Transverse colon (tissue), 4 donors: ENCODE results near the gene C1QTNF1. TPM values are rescaled to one million over a fixed set of nuclear protein-coding genes. Genes with fewer than 3 reads are reported as not detected.

Source experiments
- DNase-seq: peaks from one replicate; pipeline ENCODE4 v3.0.0-alpha.2; 2019
- H3K27ac ChIP-seq, 4 donors: fragments of 200-600 bp; sonication (generic); 2 replicates each; pipeline ENCODE4 v1.5.1; 2016 to 2018; ENCODE audit warnings: inconsistent platforms in 4 of 4
- H3K27me3 ChIP-seq: fragments of 200-600 bp; sonication (generic); 2 replicates; pipeline ENCODE4 v1.5.1; 2017; ENCODE audit warnings: inconsistent platforms
- H3K36me3 ChIP-seq, 4 donors: fragments of 200-600 bp; sonication (generic); 2 replicates each; pipeline ENCODE4 v1.5.1; 2017 to 2019; ENCODE audit warnings: inconsistent platforms in 4 of 4
- H3K4me1 ChIP-seq, 4 donors: fragments of 200-600 bp; sonication (generic); 2 replicates each; pipeline ENCODE4 v1.5.1; 2017 to 2020; ENCODE audit warnings: inconsistent platforms in 4 of 4
- H3K4me3 ChIP-seq, 4 donors: fragments of 200-600 bp; sonication (generic); 1 replicate in 1 of 4; 2 replicates in 3 of 4; pipeline versions ENCODE4 v1.5.1 to v1.6.1; 2017 to 2019; ENCODE audit warnings: inconsistent platforms in 4 of 4
- H3K9me3 ChIP-seq, 2 donors: fragments of 200-600 bp; sonication (generic); 2 replicates each; pipeline ENCODE4 v1.5.1; 2017 to 2019; ENCODE audit warnings: inconsistent platforms in 2 of 2
- EP300 ChIP-seq: sonication (generic); formaldehyde crosslinking; IDR thresholded peaks from one replicate; pipeline ENCODE4 v1.6.1; 2017; ENCODE audit warnings: antibody characterized with exemption, low read depth
- POLR2A ChIP-seq: fragments of 450-650 bp; IDR thresholded peaks from one replicate; pipeline ENCODE4 v1.6.1; 2016; ENCODE audit warnings: antibody characterized with exemption, mild to moderate bottlenecking, moderate library complexity
- POLR2AphosphoS5 ChIP-seq, 3 donors: sonication (generic); formaldehyde crosslinking; IDR thresholded peaks; one replicate each; pipeline ENCODE4 v1.6.1; 2016; ENCODE audit warnings: antibody characterized with exemption in 3 of 3
- WGBS, 2 donors: methylation state at CpG; one replicate each; pipeline ENCODE4 v1.1.5; 2018; ENCODE audit warnings: low coverage in 1 of 2; 5-methylcytosine and 5-hydroxymethylcytosine counted together
- in situ Hi-C, 4 donors: fragments of 200-750 bp; cut with MboI; loops; one replicate each; pipeline versions ENCODE4 v1.15.0 to v1.15.1; 2017; ENCODE audit warnings: low sequenced_read_pairs in 3 of 4, low pct_ligation_motif_present in 1 of 4, low pct_unique_long_range_greater_than_20kb in 1 of 4
- intact Hi-C: fragments of 100-400 bp; cut with DNase I; formaldehyde crosslinking; loops from one replicate; pipeline ENCODE4 v1.15.1; 2023; ENCODE audit warnings: low total_unique reads
- total RNA-seq, 4 donors: library from RNA; depleted of rRNA; stranded (reverse); fragments of >200 nt; gene quantifications; one replicate each; pipeline ENCODE4 v1.1.0, GENCODE V29; 2016
- TF ChIP-seq, protein P1 (sequence below), 5 experiments: fragments of 200-600 bp in 3 of 5; fragments of 450-650 bp in 2 of 5; sonication (generic) in 3 of 5; IDR thresholded peaks; 1 replicate in 2 of 5; 2 replicates in 3 of 5; pipeline ENCODE4 v1.5.1; 2016 to 2017; ENCODE audit warnings: antibody characterized with exemption in 5 of 5, inconsistent platforms in 3 of 5, mild to moderate bottlenecking in 2 of 5, moderate library complexity in 1 of 5

Gene C1QTNF1
- total RNA-seq, 4 donors from 2014 or later, result 5.4 to 35.5 (median 12.0) TPM

DNA sequence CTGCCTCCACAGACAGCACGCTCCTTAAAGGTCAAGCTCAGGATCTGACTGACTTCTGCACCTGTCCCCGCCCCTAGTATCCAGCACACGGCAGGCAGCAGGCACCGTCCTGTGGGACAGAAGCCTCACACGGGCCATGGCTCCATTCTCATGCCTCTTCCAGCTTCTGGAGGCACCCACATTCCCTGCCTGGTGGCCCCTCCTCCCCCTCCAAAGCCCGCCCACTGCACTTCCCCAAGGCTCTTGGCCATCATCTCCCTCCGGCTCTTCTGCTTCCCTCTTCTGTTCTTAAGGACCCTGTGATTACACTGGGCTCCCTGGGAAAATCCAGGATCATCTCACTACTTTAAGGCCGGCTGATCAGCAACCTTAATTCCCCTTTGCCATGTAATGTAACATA is 17.9 kb upstream of the C1QTNF1 start:
- in situ Hi-C loops, result no loop called here
- Histone ChIP-seq H3K36me3 (no peaks in the 10 kb centered on the region), H3K27ac (peak overlapping the region; percentile 82 to 95 (median 92)), H3K27me3 (no peaks in the 10 kb centered on the region), H3K9me3 (no peaks in the 10 kb centered on the region), H3K4me1 (peaks cover 31 to 76% (median 69%) of the 10 kb centered on the region in 4 donors), H3K4me3 (peak overlapping the region in 1 of 4 donors; percentile 5)
- TF ChIP-seq POLR2AphosphoS5 (IDR thresholded peaks at IDR 0.05), result no peak
- no peak for TF ChIP-seq EP300
- no peak for TF ChIP-seq POLR2A
- TF ChIP-seq, protein P1, sequence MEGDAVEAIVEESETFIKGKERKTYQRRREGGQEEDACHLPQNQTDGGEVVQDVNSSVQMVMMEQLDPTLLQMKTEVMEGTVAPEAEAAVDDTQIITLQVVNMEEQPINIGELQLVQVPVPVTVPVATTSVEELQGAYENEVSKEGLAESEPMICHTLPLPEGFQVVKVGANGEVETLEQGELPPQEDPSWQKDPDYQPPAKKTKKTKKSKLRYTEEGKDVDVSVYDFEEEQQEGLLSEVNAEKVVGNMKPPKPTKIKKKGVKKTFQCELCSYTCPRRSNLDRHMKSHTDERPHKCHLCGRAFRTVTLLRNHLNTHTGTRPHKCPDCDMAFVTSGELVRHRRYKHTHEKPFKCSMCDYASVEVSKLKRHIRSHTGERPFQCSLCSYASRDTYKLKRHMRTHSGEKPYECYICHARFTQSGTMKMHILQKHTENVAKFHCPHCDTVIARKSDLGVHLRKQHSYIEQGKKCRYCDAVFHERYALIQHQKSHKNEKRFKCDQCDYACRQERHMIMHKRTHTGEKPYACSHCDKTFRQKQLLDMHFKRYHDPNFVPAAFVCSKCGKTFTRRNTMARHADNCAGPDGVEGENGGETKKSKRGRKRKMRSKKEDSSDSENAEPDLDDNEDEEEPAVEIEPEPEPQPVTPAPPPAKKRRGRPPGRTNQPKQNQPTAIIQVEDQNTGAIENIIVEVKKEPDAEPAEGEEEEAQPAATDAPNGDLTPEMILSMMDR (IDR thresholded peaks at IDR 0.05), result no peak
- intact Hi-C loops, result no loop called here
- peak; percentile 35 for DNase-seq
- 61 to 66% methylated on average over 3 to 8 of the region's 8 CpGs for WGBS, 2 donors

DNA sequence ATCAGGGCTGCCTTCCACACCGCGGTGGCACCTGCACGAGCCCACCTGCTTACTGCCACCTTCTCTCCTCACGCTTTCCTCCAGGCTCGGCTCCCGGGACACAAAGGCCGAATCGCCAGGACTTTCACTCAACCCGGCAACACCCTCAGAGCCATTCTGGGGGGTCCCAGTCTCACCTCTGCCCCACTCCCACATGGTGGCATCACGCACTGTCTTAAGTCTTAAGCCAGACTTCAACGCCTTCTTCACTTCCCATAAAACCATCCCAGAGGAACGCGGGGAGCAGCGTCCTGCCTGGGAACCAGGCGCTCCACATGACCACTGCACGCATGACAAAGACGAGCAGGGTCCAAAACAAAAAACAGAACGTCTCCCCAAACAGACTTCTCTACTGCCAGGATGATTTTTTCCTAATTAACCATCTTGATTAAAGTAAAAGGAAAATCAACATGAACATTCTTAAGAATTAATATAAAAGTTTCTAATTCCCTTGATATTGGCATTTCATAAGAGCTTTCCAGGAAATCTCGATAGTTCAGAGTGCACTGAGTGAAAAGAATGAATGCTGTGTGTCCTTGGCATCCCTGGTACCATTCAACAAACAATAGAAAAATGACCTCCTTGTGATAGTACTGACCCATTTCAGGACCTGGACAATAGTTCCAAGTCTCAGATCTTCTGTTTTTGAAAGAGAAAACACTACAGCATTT is 17.0 kb upstream of the C1QTNF1 start:
- Histone ChIP-seq H3K27ac (peak overlapping the region; percentile 82 to 95 (median 92)), H3K27me3 (no peaks in the 10 kb centered on the region), H3K4me3 (peak overlapping the region in 1 of 4 donors; percentile 71), H3K36me3 (no peaks in the 10 kb centered on the region), H3K4me1 (peaks cover 31 to 69% (median 61%) of the 10 kb centered on the region in 4 donors), H3K9me3 (no peaks in the 10 kb centered on the region)
- in situ Hi-C loops, result no loop called here
- intact Hi-C loops, result no loop called here
- DNase-seq, result no peak
- 85 to 92% methylated on average over 9 to 19 of the region's 19 CpGs for WGBS, 2 donors
- TF ChIP-seq, protein P1 (IDR thresholded peaks at IDR 0.05), result no peak

DNA sequence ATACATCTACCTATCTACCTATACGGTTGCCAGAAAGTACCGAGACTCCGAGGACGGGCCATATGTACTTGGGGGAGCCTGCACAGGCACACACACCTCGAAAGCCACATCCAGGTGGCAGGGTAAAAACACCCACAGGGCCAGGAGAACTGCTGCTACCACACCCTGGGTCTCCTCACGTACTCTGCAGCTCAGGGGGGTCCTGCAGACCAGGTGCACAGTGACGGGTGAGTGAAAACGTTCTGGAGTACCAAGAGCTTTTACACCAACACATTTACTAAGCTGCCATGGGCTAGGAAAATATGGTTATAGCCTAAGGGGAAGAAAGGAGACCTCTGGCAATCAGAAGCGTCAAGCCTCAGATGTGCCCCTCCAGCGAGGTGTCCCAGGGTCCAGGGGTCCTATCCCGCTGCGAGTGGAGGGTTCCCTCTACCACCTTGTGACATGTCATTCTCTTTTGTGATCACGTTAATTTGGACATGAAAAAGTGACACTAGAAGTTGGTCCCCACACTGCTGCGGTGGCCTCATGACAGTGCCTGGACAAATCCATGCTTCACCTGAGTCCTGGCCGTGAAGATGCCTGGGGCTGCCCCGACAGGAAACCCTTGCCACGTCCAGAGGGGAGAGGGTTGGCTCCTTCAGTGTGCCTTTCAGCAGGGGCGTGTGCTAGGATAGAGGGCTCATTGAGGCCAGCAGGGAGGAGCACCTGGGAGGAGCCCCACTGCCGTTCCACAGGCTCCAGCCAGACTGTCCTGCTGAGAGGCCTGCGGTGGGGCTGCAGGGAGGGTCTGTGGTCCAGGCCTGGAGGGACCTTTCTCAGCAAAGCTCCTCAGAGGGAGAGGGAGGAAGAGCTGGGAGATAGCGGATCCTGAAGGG is 16.2 kb upstream of the C1QTNF1 start:
- TF ChIP-seq, protein P1 (IDR thresholded peaks at IDR 0.05), result no peak
- TF ChIP-seq POLR2A (peak; percentile 50), POLR2AphosphoS5 (IDR thresholded peaks at IDR 0.05) (peak; percentile 14 to 62 (median 54))
- intact Hi-C loops (no loop called here), in situ Hi-C loops (no loop called here)
- Histone ChIP-seq H3K4me3 (peak overlapping the region in 3 of 4 donors; percentile 71 to 100 (median 97)), H3K36me3 (no peaks in the 10 kb centered on the region), H3K27me3 (no peaks in the 10 kb centered on the region), H3K9me3 (no peaks in the 10 kb centered on the region), H3K4me1 (peaks cover 31 to 61% (median 53%) of the 10 kb centered on the region in 4 donors), H3K27ac (peak overlapping the region; percentile 82 to 95 (median 92))
- 33 to 58% methylated on average over 1 to 20 of the region's 21 CpGs for WGBS, 2 donors
- peak; percentile 73 for DNase-seq

DNA sequence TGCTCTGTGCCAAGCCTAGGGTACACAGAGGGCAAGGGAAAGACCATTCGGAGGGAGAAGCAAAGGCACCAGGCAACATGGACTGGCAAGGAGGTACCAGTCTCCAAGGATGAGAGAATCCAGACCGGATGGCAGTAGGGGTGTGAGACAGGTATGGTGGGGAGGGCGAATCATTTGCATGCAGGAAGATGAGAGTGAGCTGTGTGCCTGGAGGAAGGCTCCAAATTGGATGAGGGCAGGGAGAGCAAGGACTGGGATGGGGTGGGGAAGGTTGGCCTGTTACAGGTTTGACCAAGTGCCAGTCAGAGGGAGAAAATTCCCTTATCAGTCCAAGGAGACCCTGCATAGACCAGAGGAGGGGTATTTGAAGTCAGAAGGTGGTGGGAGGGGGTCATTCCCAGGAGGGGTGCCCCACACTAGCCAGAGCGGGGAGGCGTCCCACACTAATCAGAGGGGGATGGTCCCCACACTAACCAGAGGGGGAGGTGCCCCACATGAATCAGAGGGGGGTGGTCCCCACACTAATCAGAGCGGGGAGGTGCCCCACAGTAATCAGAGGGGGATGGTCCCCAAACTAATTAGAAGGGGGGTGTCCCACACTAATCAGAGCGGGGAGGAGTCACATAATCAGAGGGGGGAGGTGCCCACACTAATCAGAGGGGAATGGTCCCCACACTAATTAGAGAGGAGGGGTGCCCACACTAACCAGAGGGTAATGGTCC is 15.1 kb upstream of the C1QTNF1 start:
- Histone ChIP-seq H3K27ac (peak overlapping the region; percentile 82 to 95 (median 92)), H3K27me3 (no peaks in the 10 kb centered on the region), H3K4me3 (peak overlapping the region; percentile 69 to 100 (median 84)), H3K4me1 (peaks cover 31 to 51% (median 47%) of the 10 kb centered on the region in 4 donors), H3K36me3 (no peaks in the 10 kb centered on the region), H3K9me3 (no peaks in the 10 kb centered on the region)
- intact Hi-C loops (no loop called here), in situ Hi-C loops (no loop called here)
- no peak for TF ChIP-seq EP300
- TF ChIP-seq, protein P1 (IDR thresholded peaks at IDR 0.05), result no peak
- no peak for TF ChIP-seq POLR2A
- no peak for TF ChIP-seq POLR2AphosphoS5 (IDR thresholded peaks at IDR 0.05)
- 19 to 38% methylated on average over 5 to 7 of the region's 7 CpGs for WGBS, 2 donors
- no peak for DNase-seq
